Fibroblast of lung (primary cell): ENCODE data around the gene ADAM11. TPM values are rescaled to one million over a fixed set of nuclear protein-coding genes. Genes with fewer than 3 reads are reported as not detected.
"Not testable (repeated sequence)": the region's sequence is repeated elsewhere in the genome, so short reads cannot be mapped to it uniquely, and the experiment has no call there.

Experiments
- DNase-seq, 2 donors: peaks; one replicate each; pipeline versions ENCODE4 v3.0.0 to v3.0.0-alpha.2; 2010; ENCODE audit warnings: low read depth in 2 of 2
- H2AFZ ChIP-seq: 2 replicates; pipeline ENCODE4 v1.5.1; 2012; ENCODE audit warnings: low read length, control low read depth, inconsistent platforms
- H3K27ac ChIP-seq: 2 replicates; pipeline ENCODE4 v1.5.1; 2011; ENCODE audit warnings: low read length, control low read depth; ENCODE audit not compliant: insufficient read depth
- H3K27me3 ChIP-seq: 2 replicates; pipeline ENCODE4 v1.5.1; 2011; ENCODE audit warnings: mild to moderate bottlenecking, low read length; ENCODE audit not compliant: control insufficient read depth, insufficient read depth
- H3K36me3 ChIP-seq: 2 replicates; pipeline ENCODE4 v1.5.1; 2011; ENCODE audit warnings: low read length; ENCODE audit not compliant: control insufficient read depth, insufficient read depth
- H3K4me1 ChIP-seq: 2 replicates; pipeline ENCODE4 v1.5.1; 2011; ENCODE audit warnings: low read length; ENCODE audit not compliant: control insufficient read depth, insufficient read depth; ENCODE audit errors: extremely low read depth
- H3K4me2 ChIP-seq: 2 replicates; pipeline ENCODE4 v1.5.1; 2011; ENCODE audit warnings: low read length, control low read depth; ENCODE audit not compliant: insufficient read depth; ENCODE audit errors: extremely low read depth
- H3K4me3 ChIP-seq, 4 experiments: fragments of 200-600 bp in 1 of 4; sonication (generic) in 1 of 4; replicated peaks in 1 of 4; 2 replicates each; pipeline ENCODE4 v1.5.1; 2011 to 2016; ENCODE audit warnings: low read length in 4 of 4, low read depth in 3 of 4, mild to moderate bottlenecking in 3 of 4, control low read depth in 2 of 4, inconsistent platforms in 1 of 4, mixed read lengths in 1 of 4; ENCODE audit not compliant: insufficient read depth in 1 of 4; ENCODE audit errors: control extremely low read depth in 1 of 4
- H3K79me2 ChIP-seq: 2 replicates; pipeline ENCODE4 v1.5.1; 2012; ENCODE audit warnings: mild to moderate bottlenecking, low read length, inconsistent platforms; ENCODE audit not compliant: control insufficient read depth, insufficient read depth
- H3K9ac ChIP-seq: 2 replicates; pipeline ENCODE4 v1.5.1; 2011; ENCODE audit warnings: mild to moderate bottlenecking, low read length, control low read depth; ENCODE audit not compliant: insufficient read depth
- H3K9me3 ChIP-seq: 2 replicates; pipeline ENCODE4 v1.5.1; 2012; ENCODE audit warnings: low read depth, low read length; ENCODE audit not compliant: control insufficient read depth, insufficient read depth
- H4K20me1 ChIP-seq: 2 replicates; pipeline ENCODE4 v1.5.1; 2011; ENCODE audit warnings: low read length; ENCODE audit not compliant: control insufficient read depth, insufficient read depth; ENCODE audit errors: extremely low read depth
- CTCF ChIP-seq, 2 donors: IDR thresholded peaks in 1 of 2; conservative IDR thresholded peaks in 1 of 2; 1 replicate in 1 of 2; 2 replicates in 1 of 2; pipeline ENCODE4 v1.5.1; 2011 to 2012; ENCODE audit warnings: low read length in 2 of 2, control low read depth in 1 of 2, inconsistent platforms in 1 of 2, low read depth in 1 of 2, mild to moderate bottlenecking in 1 of 2
- EZH2 ChIP-seq: IDR thresholded peaks from 2 replicates; pipeline ENCODE4 v1.5.1; 2012; ENCODE audit warnings: low read length, control low read depth, mild to moderate bottlenecking; ENCODE audit errors: missing control alignments
- polyA plus RNA-seq, 2 donors: library from polyadenylated mRNA; depleted of rRNA in 1 of 2; stranded (reverse) in 1 of 2; unstranded in 1 of 2; fragments of >200 nt; gene quantifications; 2 replicates each; pipeline ENCODE4 v1.2.1, GENCODE V29; 2011 to 2012; ENCODE audit warnings: missing spikeins in 1 of 2
- total RNA-seq: library from RNA; depleted of rRNA; stranded (reverse); fragments of >200 nt; gene quantifications from 2 replicates; pipeline ENCODE4 v1.2.1, GENCODE V29; 2014

The ADAM11 gene
- total and polyA plus RNA-seq, 2 donors (not counting 1 experiment from before 2014, with no cell fraction given), result 0.52 to 0.66 TPM

- TF ChIP-seq EZH2 (no peak), CTCF (conservative IDR thresholded peaks at IDR 0.05 in 1 of 2, IDR thresholded peaks at IDR 0.05 in 1 of 2; ENCODE audit: low read depth in 1 of 2, low read length in 2 of 2) (no peak)
- no peak overlapping the region for H3K4me2 ChIP-seq
- no peaks in the 10 kb centered on the region for H3K9me3 ChIP-seq
- H3K4me3 ChIP-seq, result no peak overlapping the region
- H3K9ac ChIP-seq, result no peak overlapping the region
- peaks cover 12% of the 10 kb centered on the region for H3K4me1 ChIP-seq
- no peaks in the 10 kb centered on the region for H3K27me3 ChIP-seq
- no peak overlapping the region for H2AFZ ChIP-seq
- no peak for DNase-seq
- peaks cover 9% of the 10 kb centered on the region for H3K36me3 ChIP-seq
- peaks cover 94% of the 10 kb centered on the region for H3K79me2 ChIP-seq
- H3K27ac ChIP-seq, result peak overlapping the region; percentile 53
- no peaks in the 10 kb centered on the region for H4K20me1 ChIP-seq
These were observed 48.5 kb downstream of the ADAM11 start for GRCh38 chr17:44807093-44807816.

- no peak overlapping the region for H2AFZ ChIP-seq
These were observed 49.0 kb downstream of the ADAM11 start for GRCh38 chr17:44807817-44808155.

GRCh38 chr17:44808156-44808555 lies 49.4 kb downstream of the ADAM11 start:
- no peak overlapping the region for H3K4me2 ChIP-seq

More at GRCh38 chr17:44807817-44808155, 49.0 kb downstream of the ADAM11 start:
- Histone ChIP-seq H3K27ac (peak overlapping the region; percentile 53), H3K9me3 (no peaks in the 10 kb centered on the region), H3K36me3 (peaks cover 9% of the 10 kb centered on the region), H4K20me1 (no peaks in the 10 kb centered on the region), H3K4me3 (no peak overlapping the region), H3K27me3 (no peaks in the 10 kb centered on the region), H3K4me1 (peaks cover 12% of the 10 kb centered on the region), H3K4me2 (no peak overlapping the region), H3K9ac (no peak overlapping the region), H3K79me2 (peaks cover 91% of the 10 kb centered on the region)
- DNase-seq, result no peak
- TF ChIP-seq EZH2, result no peak
- TF ChIP-seq CTCF (conservative IDR thresholded peaks at IDR 0.05 in 1 of 2, IDR thresholded peaks at IDR 0.05 in 1 of 2; ENCODE audit: low read depth in 1 of 2, low read length in 2 of 2), result no peak

GRCh38 chr17:44808656-44809388 lies 50.0 kb downstream of the ADAM11 start:
- Histone ChIP-seq H3K79me2 (peaks cover 90% of the 10 kb centered on the region), H3K4me1 (peaks cover 14% of the 10 kb centered on the region)
- H3K4me2 ChIP-seq, H2AFZ ChIP-seq, H3K9ac ChIP-seq, H3K27me3 ChIP-seq, H4K20me1 ChIP-seq, DNase-seq, H3K36me3 ChIP-seq, H3K4me3 ChIP-seq, H3K9me3 ChIP-seq, H3K27ac ChIP-seq: not testable (repeated sequence)

More at GRCh38 chr17:44808156-44808555, 49.4 kb downstream of the ADAM11 start:
- Histone ChIP-seq H3K4me3 (no peak overlapping the region), H3K79me2 (peaks cover 91% of the 10 kb centered on the region), H2AFZ (no peak overlapping the region), H3K36me3 (peaks cover 9% of the 10 kb centered on the region), H4K20me1 (no peaks in the 10 kb centered on the region), H3K27me3 (no peaks in the 10 kb centered on the region), H3K9ac (no peak overlapping the region), H3K4me1 (peaks cover 12% of the 10 kb centered on the region), H3K9me3 (no peaks in the 10 kb centered on the region), H3K27ac (peak overlapping the region; percentile 8)
- TF ChIP-seq CTCF (conservative IDR thresholded peaks at IDR 0.05 in 1 of 2, IDR thresholded peaks at IDR 0.05 in 1 of 2; ENCODE audit: low read depth in 1 of 2, low read length in 2 of 2) (no peak), EZH2 (no peak)
- DNase-seq, result no peak
